Vagina (tissue), 2 donors: ENCODE measurements around the gene ZCCHC8.
"Not testable (repeated sequence)": the region's sequence is repeated elsewhere in the genome, so short reads cannot be mapped to it uniquely, and the experiment has no call there.

ENCODE experiments used
- POLR2A ChIP-seq, 2 donors: fragments of 450-650 bp; IDR thresholded peaks; one replicate each; pipeline ENCODE4 v1.6.1; 2017; ENCODE audit warnings: antibody characterized with exemption in 2 of 2, mild to moderate bottlenecking in 2 of 2, moderate library complexity in 2 of 2
- POLR2AphosphoS5 ChIP-seq, 2 donors: sonication (generic); formaldehyde crosslinking; IDR thresholded peaks; one replicate each; pipeline ENCODE4 v1.9.0; 2017; ENCODE audit warnings: antibody characterized with exemption in 2 of 2, mild to moderate bottlenecking in 2 of 2, low read depth in 1 of 2; ENCODE audit not compliant: insufficient read depth in 1 of 2
- TF ChIP-seq, protein P1 (sequence below), 3 experiments: fragments of 450-650 bp in 2 of 3; fragments of 200-600 bp in 1 of 3; sonication (generic) in 1 of 3; IDR thresholded peaks; one replicate each; pipeline ENCODE4 v1.5.1; 2017 to 2019; ENCODE audit warnings: antibody characterized with exemption in 3 of 3, mild to moderate bottlenecking in 2 of 3, moderate library complexity in 2 of 3

DNA sequence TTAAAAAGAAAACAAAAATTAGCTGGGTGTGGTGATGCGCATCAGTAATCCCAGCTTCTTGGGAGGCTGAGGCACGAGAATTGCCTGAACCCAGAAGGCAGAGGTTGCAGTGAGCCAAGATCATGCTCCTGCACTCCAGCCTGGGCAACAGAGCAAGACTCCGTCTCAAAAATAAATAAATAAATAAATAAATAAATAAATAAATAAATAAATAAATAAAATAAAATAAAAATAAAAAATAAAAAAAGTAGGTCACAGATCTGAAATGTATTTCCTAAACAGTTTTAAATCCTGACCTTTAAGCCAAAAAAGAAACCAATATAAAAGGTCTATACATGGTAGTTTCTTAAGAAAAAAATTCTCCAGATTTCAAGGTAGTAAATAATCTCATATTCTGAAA, 12.3 kb upstream of the ZCCHC8 start:
- TF ChIP-seq, protein P1, sequence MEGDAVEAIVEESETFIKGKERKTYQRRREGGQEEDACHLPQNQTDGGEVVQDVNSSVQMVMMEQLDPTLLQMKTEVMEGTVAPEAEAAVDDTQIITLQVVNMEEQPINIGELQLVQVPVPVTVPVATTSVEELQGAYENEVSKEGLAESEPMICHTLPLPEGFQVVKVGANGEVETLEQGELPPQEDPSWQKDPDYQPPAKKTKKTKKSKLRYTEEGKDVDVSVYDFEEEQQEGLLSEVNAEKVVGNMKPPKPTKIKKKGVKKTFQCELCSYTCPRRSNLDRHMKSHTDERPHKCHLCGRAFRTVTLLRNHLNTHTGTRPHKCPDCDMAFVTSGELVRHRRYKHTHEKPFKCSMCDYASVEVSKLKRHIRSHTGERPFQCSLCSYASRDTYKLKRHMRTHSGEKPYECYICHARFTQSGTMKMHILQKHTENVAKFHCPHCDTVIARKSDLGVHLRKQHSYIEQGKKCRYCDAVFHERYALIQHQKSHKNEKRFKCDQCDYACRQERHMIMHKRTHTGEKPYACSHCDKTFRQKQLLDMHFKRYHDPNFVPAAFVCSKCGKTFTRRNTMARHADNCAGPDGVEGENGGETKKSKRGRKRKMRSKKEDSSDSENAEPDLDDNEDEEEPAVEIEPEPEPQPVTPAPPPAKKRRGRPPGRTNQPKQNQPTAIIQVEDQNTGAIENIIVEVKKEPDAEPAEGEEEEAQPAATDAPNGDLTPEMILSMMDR (IDR thresholded peaks at IDR 0.05): not testable (repeated sequence)
- not testable (repeated sequence) for TF ChIP-seq POLR2A (IDR thresholded peaks at IDR 0.05); POLR2AphosphoS5 (IDR thresholded peaks at IDR 0.05; ENCODE audit: insufficient read depth in 1 of 2, low read depth in 1 of 2)
